DND-41 (cell line): Measurements from ENCODE around the gene GRID2.

Experiments
- EZH2 ChIP-seq: IDR thresholded peaks from 3 replicates; pipeline ENCODE4 v1.6.1; 2012; ENCODE audit warnings: borderline replicate concordance, low read depth, mild to moderate bottlenecking, moderate library complexity, low read length, inconsistent platforms; ENCODE audit not compliant: severe bottlenecking
- TF ChIP-seq, protein P1 (sequence below): IDR thresholded peaks from 2 replicates; pipeline ENCODE4 v1.5.1; 2012; ENCODE audit warnings: borderline replicate concordance, low read length, moderate library complexity, mild to moderate bottlenecking; ENCODE audit not compliant: poor library complexity, severe bottlenecking; ENCODE audit errors: extremely low read depth

DNA sequence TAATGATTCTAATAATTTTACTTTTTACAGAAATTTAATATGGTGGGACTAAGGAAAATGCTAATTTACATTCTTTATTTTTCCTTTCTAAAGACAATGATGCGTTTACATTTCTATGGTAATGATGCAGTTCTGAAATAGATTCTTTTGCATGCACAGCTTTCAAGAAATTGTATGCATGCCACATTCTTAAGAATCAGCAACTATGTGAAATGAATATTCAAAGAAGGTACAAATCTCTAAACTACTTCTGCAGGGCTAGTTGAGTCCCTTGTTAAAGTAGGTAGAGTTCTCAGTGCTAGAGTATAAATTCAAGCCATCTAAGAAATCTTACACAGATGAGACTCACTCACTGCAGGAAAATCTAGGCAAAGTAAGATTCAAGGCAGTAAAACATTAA lies 24.5 kb upstream of the GRID2 start:
- TF ChIP-seq, protein P1, sequence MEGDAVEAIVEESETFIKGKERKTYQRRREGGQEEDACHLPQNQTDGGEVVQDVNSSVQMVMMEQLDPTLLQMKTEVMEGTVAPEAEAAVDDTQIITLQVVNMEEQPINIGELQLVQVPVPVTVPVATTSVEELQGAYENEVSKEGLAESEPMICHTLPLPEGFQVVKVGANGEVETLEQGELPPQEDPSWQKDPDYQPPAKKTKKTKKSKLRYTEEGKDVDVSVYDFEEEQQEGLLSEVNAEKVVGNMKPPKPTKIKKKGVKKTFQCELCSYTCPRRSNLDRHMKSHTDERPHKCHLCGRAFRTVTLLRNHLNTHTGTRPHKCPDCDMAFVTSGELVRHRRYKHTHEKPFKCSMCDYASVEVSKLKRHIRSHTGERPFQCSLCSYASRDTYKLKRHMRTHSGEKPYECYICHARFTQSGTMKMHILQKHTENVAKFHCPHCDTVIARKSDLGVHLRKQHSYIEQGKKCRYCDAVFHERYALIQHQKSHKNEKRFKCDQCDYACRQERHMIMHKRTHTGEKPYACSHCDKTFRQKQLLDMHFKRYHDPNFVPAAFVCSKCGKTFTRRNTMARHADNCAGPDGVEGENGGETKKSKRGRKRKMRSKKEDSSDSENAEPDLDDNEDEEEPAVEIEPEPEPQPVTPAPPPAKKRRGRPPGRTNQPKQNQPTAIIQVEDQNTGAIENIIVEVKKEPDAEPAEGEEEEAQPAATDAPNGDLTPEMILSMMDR = no peak
- TF ChIP-seq EZH2 = no peak
